Urinary bladder (tissue), 4 donors: ENCODE data around the gene ANKS1B. TPM values are rescaled to one million over a fixed set of nuclear protein-coding genes. Genes with fewer than 3 reads are reported as not detected.
"Not testable (repeated sequence)": the region's sequence is repeated elsewhere in the genome, so short reads cannot be mapped to it uniquely, and the experiment has no call there.

ENCODE experiments used
- DNase-seq: peaks from one replicate; pipeline ENCODE4 v3.0.0-alpha.2; 2015; ENCODE audit errors: extremely low spot score
- H3K27ac ChIP-seq: one replicate; pipeline ENCODE4 v1.5.1; 2013; ENCODE audit warnings: low read depth, mild to moderate bottlenecking, moderate library complexity
- H3K36me3 ChIP-seq: one replicate; pipeline ENCODE4 v1.6.1; 2013; ENCODE audit warnings: mild to moderate bottlenecking, moderate library complexity; ENCODE audit not compliant: insufficient read depth
- H3K4me1 ChIP-seq: one replicate; pipeline ENCODE4 v1.6.1; 2013; ENCODE audit warnings: mild to moderate bottlenecking, moderate library complexity; ENCODE audit not compliant: insufficient read depth
- H3K4me3 ChIP-seq: one replicate; pipeline ENCODE4 v1.5.1; 2013; ENCODE audit warnings: low read depth, low read length
- WGBS: extraction: QIAGEN DNeasy Blood & Tissue Kit; methylation state at CpG from one replicate; pipeline ENCODE4 v1.1.7; 2013; 5-methylcytosine and 5-hydroxymethylcytosine counted together
- polyA plus RNA-seq: library from polyadenylated mRNA; stranded (reverse); fragments of 200-250 nt; gene quantifications from one replicate; pipeline ENCODE4 v1.2.3, GENCODE V29; 2013
- total RNA-seq: library from RNA; depleted of rRNA; stranded (reverse); fragments of >200 nt; gene quantifications from one replicate; pipeline ENCODE4 v1.2.3, GENCODE V29; 2014
- donor health status: healthy with polysubstance abuse.
- donor health status: healthy.

Gene ANKS1B
- total and polyA plus RNA-seq, 2 donors = 4.9 to 43.7 TPM

- no peak overlapping the region for H3K27ac ChIP-seq
- no peaks in the 10 kb centered on the region for H3K4me1 ChIP-seq
- no peak for DNase-seq
- H3K4me3 ChIP-seq = no peak overlapping the region
- WGBS = 73% methylated on average over 7 of the region's 7 CpGs
- H3K36me3 ChIP-seq = no peaks in the 10 kb centered on the region
These were observed 1198.1 kb downstream of the ANKS1B start for GRCh38 chr12:98786653-98787052.

GRCh38 chr12:98783420-98783819 lies 1201.3 kb downstream of the ANKS1B start:
- H3K4me3 ChIP-seq = no peak overlapping the region
- H3K36me3 ChIP-seq = no peaks in the 10 kb centered on the region
- H3K4me1 ChIP-seq = no peaks in the 10 kb centered on the region
- WGBS = 91% methylated on average over 2 of the region's 2 CpGs
- no peak for DNase-seq
- no peak overlapping the region for H3K27ac ChIP-seq

DNA sequence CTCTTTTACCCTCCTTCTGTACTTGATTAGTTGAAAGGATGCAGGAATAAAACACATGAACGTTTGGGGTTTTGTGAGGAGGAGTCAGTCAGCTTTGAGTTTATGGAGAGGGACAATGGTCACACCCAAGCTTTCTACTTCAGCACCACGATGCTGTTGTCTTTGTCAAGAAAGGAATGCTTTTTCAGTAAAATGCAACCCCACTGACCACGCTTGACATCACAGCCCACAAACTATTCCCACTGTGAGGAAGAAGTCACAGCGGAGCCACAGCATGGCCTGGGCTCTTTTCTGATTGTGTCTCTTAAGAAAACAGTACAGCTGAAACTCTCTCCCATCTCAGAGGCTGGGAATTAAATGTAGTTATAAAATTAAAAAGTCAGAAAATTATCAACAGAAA lies 1204.5 kb downstream of the ANKS1B start:
- no peak overlapping the region for H3K27ac ChIP-seq
- no peak overlapping the region for H3K4me3 ChIP-seq
- no peaks in the 10 kb centered on the region for H3K4me1 ChIP-seq
- 61% methylated on average over 4 of the region's 4 CpGs for WGBS
- DNase-seq = no peak
- no peaks in the 10 kb centered on the region for H3K36me3 ChIP-seq

DNA sequence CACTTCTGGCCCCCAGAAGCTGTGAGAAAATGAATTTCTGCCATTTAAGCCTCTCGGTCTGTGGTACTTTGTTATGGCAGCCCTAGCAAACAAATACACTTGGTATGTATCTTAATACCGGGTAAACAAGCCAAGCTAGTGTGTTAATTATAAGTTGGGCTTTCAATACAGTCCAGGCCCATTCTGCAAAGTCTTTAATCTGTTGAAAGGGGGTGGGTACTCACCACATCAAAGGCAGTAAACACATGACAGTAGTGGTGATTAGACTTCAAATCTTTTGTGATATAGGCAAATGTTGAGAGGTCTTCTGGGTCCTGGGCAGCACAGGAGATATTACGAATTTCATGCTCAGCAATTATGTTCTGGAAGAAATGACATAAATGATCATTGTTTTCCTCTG lies 1211.9 kb downstream of the ANKS1B start:
- Histone ChIP-seq H3K36me3 (no peaks in the 10 kb centered on the region), H3K4me1 (no peaks in the 10 kb centered on the region), H3K4me3 (no peak overlapping the region), H3K27ac (no peak overlapping the region)
- DNase-seq = no peak
- WGBS = 93% methylated on average over 3 of the region's 3 CpGs

GRCh38 chr12:98771811-98772752 lies 1212.7 kb downstream of the ANKS1B start:
- 95% methylated on average over 8 of the region's 8 CpGs for WGBS
- Histone ChIP-seq H3K4me1 (no peaks in the 10 kb centered on the region), H3K36me3 (no peaks in the 10 kb centered on the region), H3K27ac (no peak overlapping the region), H3K4me3 (no peak overlapping the region)
- no peak for DNase-seq

- H3K27ac ChIP-seq = no peak overlapping the region
- DNase-seq = no peak
- H3K4me3 ChIP-seq = no peak overlapping the region
- no peaks in the 10 kb centered on the region for H3K36me3 ChIP-seq
- 66% methylated on average over 4 of the region's 4 CpGs for WGBS
- no peaks in the 10 kb centered on the region for H3K4me1 ChIP-seq
These were observed 1214.5 kb downstream of the ANKS1B start for GRCh38 chr12:98770230-98770629.

DNA sequence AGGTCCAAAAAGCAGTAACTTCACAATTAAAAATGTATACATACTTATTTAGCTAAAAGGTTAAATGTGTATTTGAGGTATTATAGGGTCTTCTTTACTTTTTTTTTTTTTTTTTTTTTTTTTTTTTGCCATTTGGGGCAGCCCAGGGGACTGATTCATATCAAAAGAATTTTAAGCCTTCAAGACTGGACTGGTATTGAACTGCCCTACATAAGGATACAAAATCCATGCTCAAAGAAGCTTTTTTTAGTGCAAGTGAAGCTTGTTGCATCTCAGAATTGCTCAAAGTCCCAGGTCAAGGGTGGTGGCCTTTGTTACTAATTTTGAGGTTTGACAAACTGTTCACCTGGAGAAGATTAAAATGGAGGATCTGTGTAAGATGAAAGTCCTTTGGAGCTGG lies 1215.7 kb downstream of the ANKS1B start:
- no peaks in the 10 kb centered on the region for H3K4me1 ChIP-seq
- no peak overlapping the region for H3K4me3 ChIP-seq
- no peaks in the 10 kb centered on the region for H3K36me3 ChIP-seq
- no peak for DNase-seq
- H3K27ac ChIP-seq = no peak overlapping the region

DNA sequence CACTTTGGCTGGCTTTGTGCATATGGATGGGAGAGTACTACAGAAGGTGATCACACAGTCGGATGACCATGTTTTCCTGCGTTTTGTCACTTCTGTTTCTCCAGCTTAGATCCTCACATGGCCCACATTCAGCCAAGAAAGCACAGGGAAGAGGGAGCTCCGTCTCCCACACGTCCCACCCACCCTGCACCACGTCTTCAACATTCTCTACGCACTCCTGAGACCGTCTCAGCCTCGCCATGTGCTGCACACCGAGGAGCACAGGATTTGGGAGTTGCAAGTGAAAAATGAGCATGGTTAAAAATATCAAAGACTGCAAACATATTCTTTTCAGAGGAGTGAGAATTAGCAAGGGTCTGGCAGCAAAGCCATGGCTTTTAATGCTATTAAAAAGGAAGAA lies 1217.5 kb downstream of the ANKS1B start:
- no peak for DNase-seq
- Histone ChIP-seq H3K27ac (no peak overlapping the region), H3K4me1 (no peaks in the 10 kb centered on the region), H3K36me3 (no peaks in the 10 kb centered on the region), H3K4me3 (no peak overlapping the region)
- WGBS = 93% methylated on average over 9 of the region's 9 CpGs

GRCh38 chr12:98763656-98764055 lies 1221.1 kb downstream of the ANKS1B start:
- no peak overlapping the region for H3K27ac ChIP-seq
- no peak for DNase-seq
- WGBS = 81% methylated on average over 4 of the region's 4 CpGs
- no peaks in the 10 kb centered on the region for H3K36me3 ChIP-seq
- H3K4me1 ChIP-seq = no peaks in the 10 kb centered on the region
- no peak overlapping the region for H3K4me3 ChIP-seq

GRCh38 chr12:98758331-98758730 lies 1226.4 kb downstream of the ANKS1B start:
- no peak overlapping the region for H3K27ac ChIP-seq
- H3K36me3 ChIP-seq = no peaks in the 10 kb centered on the region
- 36% methylated on average over 3 of the region's 3 CpGs for WGBS
- H3K4me3 ChIP-seq = no peak overlapping the region
- no peaks in the 10 kb centered on the region for H3K4me1 ChIP-seq
- no peak for DNase-seq

DNA sequence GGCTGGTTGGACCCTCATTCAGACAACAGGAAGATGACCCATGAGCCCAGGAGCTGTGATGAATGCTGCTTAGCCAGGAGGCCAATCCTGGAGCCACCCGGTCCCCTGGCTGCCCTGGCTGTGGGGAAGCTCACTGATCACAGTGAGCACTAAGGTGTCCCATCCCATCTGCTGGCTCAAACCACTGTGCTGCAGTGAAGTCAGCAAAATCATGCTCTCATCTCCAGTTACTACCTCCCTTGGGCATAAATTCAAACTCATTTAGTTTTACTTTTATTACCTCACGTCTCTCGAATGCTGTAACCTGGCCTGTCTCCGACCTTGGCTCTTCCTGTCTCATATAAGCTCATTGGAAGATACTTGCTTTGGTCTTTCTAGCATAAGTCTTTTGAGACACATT lies 1227.3 kb downstream of the ANKS1B start:
- H3K4me1 ChIP-seq = no peaks in the 10 kb centered on the region
- 51% methylated on average over 4 of the region's 4 CpGs for WGBS
- H3K27ac ChIP-seq = no peak overlapping the region
- no peaks in the 10 kb centered on the region for H3K36me3 ChIP-seq
- no peak overlapping the region for H3K4me3 ChIP-seq
- DNase-seq = no peak

DNA sequence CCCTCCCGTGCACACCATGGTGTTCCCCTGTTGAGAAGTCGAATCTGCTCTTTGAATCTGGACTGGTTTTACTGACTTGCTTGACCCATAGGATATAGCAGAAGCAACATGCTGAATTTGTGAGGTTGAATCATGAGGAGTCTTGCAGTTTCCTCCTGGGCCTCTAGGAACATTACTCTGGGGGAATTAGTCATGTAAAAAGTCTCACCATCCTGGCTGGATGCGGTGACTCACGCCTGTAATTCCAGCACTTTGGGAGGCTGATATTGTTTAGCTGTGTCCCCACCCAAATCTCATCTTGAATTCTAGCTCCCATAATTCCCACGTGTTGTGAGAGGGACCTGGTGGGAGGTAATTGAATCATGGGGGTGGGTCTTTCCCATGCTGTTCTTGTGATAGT lies 1228.9 kb downstream of the ANKS1B start:
- H3K36me3 ChIP-seq, DNase-seq, H3K4me1 ChIP-seq, H3K4me3 ChIP-seq, H3K27ac ChIP-seq: not testable (repeated sequence)
- 96% methylated on average over 5 of the region's 5 CpGs for WGBS

DNA sequence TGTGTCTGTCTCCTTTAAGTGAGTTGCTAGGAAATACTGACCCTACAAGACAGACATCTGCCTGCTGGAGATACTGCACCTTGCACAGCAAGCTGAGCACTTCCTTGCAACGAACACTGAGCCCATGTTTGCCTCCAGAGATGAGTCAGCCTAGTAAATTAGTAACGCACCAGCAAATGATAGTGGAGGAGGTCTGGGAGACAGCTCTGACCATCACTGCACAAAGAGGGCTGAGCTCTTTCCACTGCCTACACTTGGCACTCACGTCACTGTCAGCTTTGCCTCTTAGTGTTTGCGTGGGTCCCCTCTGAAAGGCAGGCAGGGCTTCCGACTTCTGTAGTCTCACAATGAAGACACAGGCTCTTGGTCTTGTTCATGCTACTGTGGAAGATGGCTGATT lies 1230.6 kb downstream of the ANKS1B start:
- Histone ChIP-seq H3K36me3 (no peaks in the 10 kb centered on the region), H3K27ac (no peak overlapping the region), H3K4me1 (no peaks in the 10 kb centered on the region), H3K4me3 (no peak overlapping the region)
- no peak for DNase-seq
- WGBS = 74% methylated on average over 5 of the region's 5 CpGs

DNA sequence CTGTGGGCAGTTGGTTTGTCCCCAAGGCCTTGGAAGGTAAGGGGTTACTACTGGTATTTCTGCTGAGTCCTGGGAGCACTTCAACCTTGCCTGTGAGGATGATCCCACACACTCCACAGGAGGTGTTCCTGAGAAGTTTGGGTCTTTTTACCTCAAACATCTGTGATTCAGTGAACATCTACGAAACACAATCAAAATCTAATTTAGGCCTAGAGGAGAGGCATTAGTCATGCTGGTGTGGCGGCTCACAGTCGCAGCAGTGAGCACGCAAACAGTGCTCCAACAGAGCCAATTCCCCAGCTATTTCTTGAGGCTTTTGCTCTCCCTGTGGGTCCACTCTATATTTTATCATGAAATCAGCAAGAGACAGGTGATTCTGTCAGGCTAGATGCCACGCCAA lies 1232.0 kb downstream of the ANKS1B start:
- DNase-seq = no peak
- no peaks in the 10 kb centered on the region for H3K4me1 ChIP-seq
- WGBS = 94% methylated on average over 5 of the region's 5 CpGs

More for the DNA sequence above, 1232.0 kb downstream of the ANKS1B start:
- Histone ChIP-seq H3K36me3 (no peaks in the 10 kb centered on the region), H3K4me3 (no peak overlapping the region), H3K27ac (no peak overlapping the region)
